Stimulated activated CD4-positive, alpha-beta T cell treated with anti-CD3 and anti-CD28 coated beads, Interleukin-2, amount 100 ng/mL, for 24 hours (primary cell): ENCODE results near the gene KBTBD8.

Experiments
- DNase-seq, 2 donors: peaks; one replicate each; pipeline ENCODE4 v3.0.0-alpha.2; 2020

KBTBD8 gene

GRCh38 chr3:67037615-67038014 is 39.5 kb downstream of the KBTBD8 start:
- DNase-seq, result no peak

GRCh38 chr3:67044295-67044694 is 46.2 kb downstream of the KBTBD8 start:
- DNase-seq, result no peak

GRCh38 chr3:67044955-67045354 is 46.8 kb downstream of the KBTBD8 start:
- no peak for DNase-seq

GRCh38 chr3:67045711-67046465 is 47.8 kb downstream of the KBTBD8 start:
- no peak for DNase-seq

GRCh38 chr3:67047051-67047450 is 48.9 kb downstream of the KBTBD8 start:
- no peak for DNase-seq

GRCh38 chr3:67048067-67048714 is 50.1 kb downstream of the KBTBD8 start:
- DNase-seq, result no peak

GRCh38 chr3:67048715-67049074 is 50.6 kb downstream of the KBTBD8 start:
- DNase-seq, result no peak

- no peak for DNase-seq
Observed at GRCh38 chr3:67059443-67059842, 61.3 kb downstream of the KBTBD8 start.
